Tibial artery (tissue), 4 donors: Measurements from ENCODE around the gene NSD1.

Experiments
- DNase-seq, 2 donors: peaks; one replicate each; pipeline ENCODE4 v3.0.0-alpha.2; 2019
- H3K27ac ChIP-seq, 2 donors: fragments of 200-600 bp; sonication (generic) in 1 of 2; 1 replicate in 1 of 2; 2 replicates in 1 of 2; pipeline ENCODE4 v1.5.1; 2018 to 2019; ENCODE audit warnings: mild to moderate bottlenecking in 1 of 2
- H3K27me3 ChIP-seq, 2 donors: fragments of 200-600 bp; sonication (generic) in 1 of 2; one replicate each; pipeline versions ENCODE4 v1.5.1 to v1.6.0; 2016 to 2019
- H3K36me3 ChIP-seq, 3 donors: fragments of 200-600 bp; sonication (generic) in 2 of 3; one replicate each; pipeline ENCODE4 v1.5.1; 2016 to 2019; ENCODE audit warnings: mild to moderate bottlenecking in 2 of 3
- H3K4me1 ChIP-seq, 4 donors: fragments of 200-600 bp; sonication (generic) in 2 of 4; 1 replicate in 3 of 4; 2 replicates in 1 of 4; pipeline ENCODE4 v1.5.1; 2016 to 2019
- H3K4me3 ChIP-seq, 2 donors: fragments of 200-600 bp; sonication (generic) in 1 of 2; 1 replicate in 1 of 2; 2 replicates in 1 of 2; pipeline ENCODE4 v1.5.1; 2018 to 2019; ENCODE audit warnings: mild to moderate bottlenecking in 2 of 2
- H3K9me3 ChIP-seq, 3 donors: fragments of 200-600 bp; sonication (generic) in 1 of 3; one replicate each; pipeline ENCODE4 v1.5.1; 2016 to 2019
- intact Hi-C: fragments of 100-400 bp; cut with DNase I; formaldehyde crosslinking; loops from one replicate; pipeline ENCODE4 v1.15.0; 2023; ENCODE audit warnings: low total_unique reads
- TF ChIP-seq, protein P1 (sequence below), 2 experiments: fragments of 200-600 bp in 1 of 2; fragments of 450-650 bp in 1 of 2; IDR thresholded peaks; one replicate each; pipeline ENCODE4 v1.5.1; 2017 to 2019; ENCODE audit warnings: antibody characterized with exemption in 2 of 2, mild to moderate bottlenecking in 1 of 2, moderate library complexity in 1 of 2

The NSD1 gene

DNA sequence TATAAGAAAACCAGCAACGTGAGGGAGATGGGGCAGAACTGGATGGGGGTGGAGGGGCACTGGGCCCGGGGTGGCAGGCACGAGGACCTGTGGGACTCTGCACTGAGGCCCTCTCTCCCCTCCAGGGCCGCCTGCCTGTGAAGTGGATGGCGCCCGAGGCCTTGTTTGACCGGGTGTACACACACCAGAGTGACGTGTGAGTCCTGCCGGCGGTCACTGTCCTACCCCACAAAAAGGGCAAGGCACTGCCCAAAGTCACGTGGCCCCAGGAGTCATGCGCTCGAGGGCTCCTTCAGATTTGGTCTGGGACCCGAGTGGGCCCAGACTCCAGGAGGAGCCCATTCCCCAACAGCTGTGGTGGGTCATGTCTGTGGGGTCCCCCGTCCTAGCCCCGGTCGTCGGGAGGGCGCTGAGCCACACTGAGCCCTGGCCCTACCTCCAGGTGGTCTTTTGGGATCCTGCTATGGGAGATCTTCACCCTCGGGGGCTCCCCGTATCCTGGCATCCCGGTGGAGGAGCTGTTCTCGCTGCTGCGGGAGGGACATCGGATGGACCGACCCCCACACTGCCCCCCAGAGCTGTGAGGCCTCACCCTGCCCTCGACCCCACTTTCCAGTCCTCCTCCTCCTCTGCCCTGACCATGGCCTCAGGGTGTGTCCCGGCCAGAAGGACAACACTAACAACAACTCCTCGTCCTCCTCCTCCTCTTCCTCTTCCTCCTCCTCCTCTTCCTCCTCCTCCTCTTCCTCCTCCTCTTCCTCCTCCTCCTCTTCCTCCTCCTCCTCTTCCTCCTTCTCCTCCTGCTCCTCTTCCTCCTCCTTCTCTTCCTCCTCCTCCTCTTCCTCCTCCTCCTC is 37.2 kb upstream of the NSD1 start:
- Histone ChIP-seq H3K36me3 (no peaks in the 10 kb centered on the region), H3K4me1 (peaks cover 0 to 4% (median 0%) of the 10 kb centered on the region in 4 donors), H3K27me3 (peaks cover 0 to 29% of the 10 kb centered on the region in 2 donors), H3K4me3 (no peak overlapping the region), H3K9me3 (no peaks in the 10 kb centered on the region), H3K27ac (no peak overlapping the region)
- DNase-seq = no peak
- intact Hi-C loops = no loop called here
- TF ChIP-seq, protein P1, sequence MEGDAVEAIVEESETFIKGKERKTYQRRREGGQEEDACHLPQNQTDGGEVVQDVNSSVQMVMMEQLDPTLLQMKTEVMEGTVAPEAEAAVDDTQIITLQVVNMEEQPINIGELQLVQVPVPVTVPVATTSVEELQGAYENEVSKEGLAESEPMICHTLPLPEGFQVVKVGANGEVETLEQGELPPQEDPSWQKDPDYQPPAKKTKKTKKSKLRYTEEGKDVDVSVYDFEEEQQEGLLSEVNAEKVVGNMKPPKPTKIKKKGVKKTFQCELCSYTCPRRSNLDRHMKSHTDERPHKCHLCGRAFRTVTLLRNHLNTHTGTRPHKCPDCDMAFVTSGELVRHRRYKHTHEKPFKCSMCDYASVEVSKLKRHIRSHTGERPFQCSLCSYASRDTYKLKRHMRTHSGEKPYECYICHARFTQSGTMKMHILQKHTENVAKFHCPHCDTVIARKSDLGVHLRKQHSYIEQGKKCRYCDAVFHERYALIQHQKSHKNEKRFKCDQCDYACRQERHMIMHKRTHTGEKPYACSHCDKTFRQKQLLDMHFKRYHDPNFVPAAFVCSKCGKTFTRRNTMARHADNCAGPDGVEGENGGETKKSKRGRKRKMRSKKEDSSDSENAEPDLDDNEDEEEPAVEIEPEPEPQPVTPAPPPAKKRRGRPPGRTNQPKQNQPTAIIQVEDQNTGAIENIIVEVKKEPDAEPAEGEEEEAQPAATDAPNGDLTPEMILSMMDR (IDR thresholded peaks at IDR 0.05) = no peak

DNA sequence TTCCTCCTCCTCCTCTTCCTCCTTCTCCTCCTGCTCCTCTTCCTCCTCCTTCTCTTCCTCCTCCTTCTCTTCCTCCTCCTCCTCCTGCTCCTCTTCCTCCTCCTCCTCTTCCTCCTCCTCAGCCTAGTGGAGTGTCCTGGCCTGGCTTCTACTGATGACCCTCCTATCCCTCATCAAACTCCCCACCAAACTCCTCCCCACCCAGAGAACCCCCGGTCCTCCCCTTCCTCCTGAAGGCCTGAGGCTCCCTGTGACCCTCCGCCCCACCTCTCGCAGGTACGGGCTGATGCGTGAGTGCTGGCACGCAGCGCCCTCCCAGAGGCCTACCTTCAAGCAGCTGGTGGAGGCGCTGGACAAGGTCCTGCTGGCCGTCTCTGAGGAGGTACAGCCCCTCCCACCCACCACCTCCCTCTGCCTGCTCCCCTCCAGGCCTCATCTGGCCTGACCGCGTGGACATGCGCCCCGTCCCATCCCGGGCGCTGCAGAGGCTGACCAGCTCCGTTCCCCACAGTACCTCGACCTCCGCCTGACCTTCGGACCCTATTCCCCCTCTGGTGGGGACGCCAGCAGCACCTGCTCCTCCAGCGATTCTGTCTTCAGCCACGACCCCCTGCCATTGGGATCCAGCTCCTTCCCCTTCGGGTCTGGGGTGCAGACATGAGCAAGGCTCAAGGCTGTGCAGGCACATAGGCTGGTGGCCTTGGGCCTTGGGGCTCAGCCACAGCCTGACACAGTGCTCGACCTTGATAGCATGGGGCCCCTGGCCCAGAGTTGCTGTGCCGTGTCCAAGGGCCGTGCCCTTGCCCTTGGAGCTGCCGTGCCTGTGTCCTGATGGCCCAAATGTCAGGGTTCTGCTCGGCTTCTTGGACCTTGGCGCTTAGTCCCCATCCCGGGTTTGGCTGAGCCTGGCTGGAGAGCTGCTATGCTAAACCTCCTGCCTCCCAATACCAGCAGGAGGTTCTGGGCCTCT is 36.3 kb upstream of the NSD1 start:
- no peaks in the 10 kb centered on the region for H3K36me3 ChIP-seq
- no peak for DNase-seq
- H3K27me3 ChIP-seq = peaks cover 0 to 33% of the 10 kb centered on the region in 2 donors
- peaks cover 0 to 4% (median 0%) of the 10 kb centered on the region in 4 donors for H3K4me1 ChIP-seq
- no peak overlapping the region for H3K4me3 ChIP-seq
- H3K27ac ChIP-seq = no peak overlapping the region
- TF ChIP-seq, protein P1 (IDR thresholded peaks at IDR 0.05) = no peak
- no peaks in the 10 kb centered on the region for H3K9me3 ChIP-seq
- intact Hi-C loops = no loop called here

DNA sequence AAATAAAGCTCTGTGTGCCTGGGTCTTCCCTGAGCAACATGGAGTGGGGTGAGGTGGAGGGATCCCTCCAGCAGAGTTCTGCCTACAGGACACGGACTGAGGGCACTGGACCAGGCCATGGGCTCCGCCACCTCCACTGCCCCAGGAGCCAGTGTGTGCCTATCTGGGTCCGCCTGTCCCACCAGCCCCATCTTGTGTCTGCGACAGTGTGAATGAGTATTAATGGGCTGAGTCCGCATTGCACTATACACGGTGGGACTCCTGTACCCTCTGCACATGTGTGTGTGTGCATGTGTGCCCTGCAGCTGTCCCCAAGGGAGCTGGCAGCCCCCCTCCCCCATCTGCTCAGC is 35.5 kb upstream of the NSD1 start:
- H3K4me3 ChIP-seq = no peak overlapping the region
- intact Hi-C loops = no loop called here
- H3K27me3 ChIP-seq = peaks cover 0 to 32% of the 10 kb centered on the region in 2 donors
- H3K4me1 ChIP-seq = peaks cover 0 to 4% (median 0%) of the 10 kb centered on the region in 4 donors
- no peaks in the 10 kb centered on the region for H3K36me3 ChIP-seq
- no peak for DNase-seq
- TF ChIP-seq, protein P1 (IDR thresholded peaks at IDR 0.05) = no peak
- H3K9me3 ChIP-seq = no peaks in the 10 kb centered on the region
- no peak overlapping the region for H3K27ac ChIP-seq

DNA sequence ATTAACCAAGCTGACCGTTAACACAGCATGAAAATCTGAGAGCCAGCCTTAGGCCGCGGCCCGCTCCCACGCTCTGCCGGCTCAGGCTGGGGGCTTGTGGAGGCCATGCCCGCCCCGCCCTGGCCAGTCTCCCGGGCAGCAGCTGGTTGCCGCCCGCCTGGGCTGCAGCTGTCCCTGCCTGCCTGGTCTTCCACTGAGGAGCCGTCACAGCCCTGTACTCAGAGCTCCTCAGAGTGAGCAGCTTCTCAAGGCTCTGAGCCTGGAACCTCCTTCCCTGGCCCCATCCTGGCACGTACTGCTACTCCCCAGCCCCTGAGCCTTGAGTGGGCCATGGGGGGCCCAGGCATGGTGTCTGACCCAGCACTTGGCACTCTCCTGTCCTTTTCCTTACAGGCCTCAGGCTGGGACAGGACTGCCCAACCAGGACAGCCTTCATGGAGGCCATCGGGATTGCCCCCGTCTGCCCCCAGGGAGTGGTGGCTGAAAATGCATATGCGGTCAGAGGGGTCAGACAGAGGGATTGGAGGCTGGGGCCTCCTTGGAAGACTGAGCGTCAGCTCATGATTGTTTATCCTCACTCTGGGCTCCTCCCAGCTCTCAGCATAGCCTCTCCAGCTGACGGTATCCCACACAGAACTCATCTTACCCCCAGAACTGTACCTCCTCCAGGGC is 35.0 kb upstream of the NSD1 start:
- H3K4me1 ChIP-seq = peaks cover 0 to 4% (median 0%) of the 10 kb centered on the region in 4 donors
- no peak for DNase-seq
- no peak overlapping the region for H3K27ac ChIP-seq
- H3K9me3 ChIP-seq = no peaks in the 10 kb centered on the region
- H3K4me3 ChIP-seq = no peak overlapping the region
- TF ChIP-seq, protein P1 (IDR thresholded peaks at IDR 0.05) = no peak
- intact Hi-C loops = no loop called here
- no peaks in the 10 kb centered on the region for H3K36me3 ChIP-seq
- H3K27me3 ChIP-seq = peaks cover 0 to 30% of the 10 kb centered on the region in 2 donors

DNA sequence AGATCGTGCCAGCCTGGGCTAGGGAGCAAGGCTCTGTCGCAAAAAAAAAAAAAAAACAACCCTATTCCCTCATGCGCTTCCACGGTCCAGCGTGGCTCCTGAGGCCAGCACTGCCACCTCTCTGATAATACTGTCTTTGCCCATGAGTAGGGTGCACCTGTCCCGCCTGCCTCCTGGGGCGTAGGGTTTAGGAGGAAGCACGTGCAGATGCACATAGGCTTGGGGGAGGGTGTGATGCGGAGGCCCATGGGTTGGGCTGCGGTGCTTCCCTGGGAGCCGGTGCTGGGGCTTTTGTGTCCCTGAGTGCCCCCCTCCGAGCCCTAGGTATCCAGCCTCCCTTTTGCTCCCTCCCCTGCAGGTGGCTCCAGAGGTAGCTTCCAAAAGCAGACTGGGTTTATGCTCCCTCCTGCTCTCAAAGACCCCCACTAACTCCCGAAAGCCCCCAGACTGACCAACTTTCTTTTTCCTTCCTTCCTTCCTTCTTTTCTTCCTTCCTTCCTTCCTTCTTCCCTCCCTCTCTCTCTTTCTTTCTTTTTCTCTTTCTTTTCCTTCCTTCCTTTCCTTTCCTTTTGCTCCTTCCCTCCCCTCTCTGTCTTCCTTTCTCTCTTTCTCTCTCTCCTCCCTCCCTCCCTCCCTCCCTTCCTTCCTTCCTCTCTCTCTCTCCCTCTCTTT is 34.0 kb upstream of the NSD1 start:
- Histone ChIP-seq H3K27me3 (peaks cover 0 to 38% of the 10 kb centered on the region in 2 donors), H3K4me3 (no peak overlapping the region), H3K4me1 (peaks cover 0 to 2% (median 0%) of the 10 kb centered on the region in 4 donors), H3K27ac (no peak overlapping the region), H3K36me3 (no peaks in the 10 kb centered on the region), H3K9me3 (no peaks in the 10 kb centered on the region)
- intact Hi-C loops = no loop called here
- TF ChIP-seq, protein P1 (IDR thresholded peaks at IDR 0.05) = no peak
- no peak for DNase-seq
